HepG2 (cell line): ENCODE results near the gene ABCC2. TPM values are rescaled to one million over a fixed set of nuclear protein-coding genes. Genes with fewer than 3 reads are reported as not detected.

ENCODE experiments used
- ARID2 ChIP-seq: sonication (generic); formaldehyde crosslinking; IDR thresholded peaks from 2 replicates; pipeline ENCODE4 v1.8.1; 2022; ENCODE audit warnings: mild to moderate bottlenecking, missing genetic modification reagents, borderline replicate concordance
- CEBPG ChIP-seq: IDR thresholded peaks from 2 replicates; pipeline ENCODE4 v1.6.1; 2016
- CHCHD3 ChIP-seq: sonication (generic); formaldehyde crosslinking; IDR thresholded peaks from 2 replicates; pipeline ENCODE4 v1.8.0; 2022; ENCODE audit warnings: mild to moderate bottlenecking, missing genetic modification reagents, moderate library complexity
- DMAP1 ChIP-seq: IDR thresholded peaks from 2 replicates; pipeline ENCODE4 v1.6.1; 2016
- EP300 ChIP-seq, 3 experiments: sonication (generic) in 1 of 3; formaldehyde crosslinking in 1 of 3; IDR thresholded peaks; 2 replicates each; pipeline versions ENCODE4 v1.5.1 to v1.6.1; 2011 to 2020; ENCODE audit warnings: low read depth in 2 of 3, low read length in 2 of 3, borderline replicate concordance in 1 of 3, improper control_type of control experiment in 1 of 3, mild to moderate bottlenecking in 1 of 3, missing genetic modification reagents in 1 of 3, moderate library complexity in 1 of 3
- EZH2 ChIP-seq: conservative IDR thresholded peaks from 2 replicates; pipeline ENCODE4 v1.6.1; 2012; ENCODE audit warnings: mild to moderate bottlenecking, low read depth, low read length, moderate library complexity
- FOXP1 ChIP-seq, 2 experiments: fragments of 450-650 bp in 1 of 2; IDR thresholded peaks; 2 replicates each; pipeline ENCODE4 v1.6.1; 2017 to 2018; ENCODE audit warnings: antibody characterized with exemption in 1 of 2
- KLF9 ChIP-seq: IDR thresholded peaks from 2 replicates; pipeline ENCODE4 v1.6.1; 2016; ENCODE audit warnings: low read depth
- NR2C2 ChIP-seq: sonication (generic); formaldehyde crosslinking; IDR thresholded peaks from 2 replicates; pipeline ENCODE4 v1.4.0; 2020; ENCODE audit warnings: missing genetic modification reagents, mild to moderate bottlenecking, moderate library complexity, borderline replicate concordance
- PHF21A ChIP-seq: sonication (generic); formaldehyde crosslinking; IDR thresholded peaks from 2 replicates; pipeline ENCODE4 v1.5.0; 2020; ENCODE audit warnings: mild to moderate bottlenecking, missing genetic modification reagents
- POGZ ChIP-seq: sonication (generic); formaldehyde crosslinking; IDR thresholded peaks from 2 replicates; pipeline ENCODE4 v1.4.0; 2020; ENCODE audit warnings: mild to moderate bottlenecking, missing genetic modification reagents
- REST ChIP-seq, 2 experiments: IDR thresholded peaks; 2 replicates each; pipeline ENCODE4 v1.6.1; 2011 to 2012; ENCODE audit warnings: low read length in 2 of 2, borderline replicate concordance in 1 of 2, low read depth in 1 of 2, mild to moderate bottlenecking in 1 of 2, moderate library complexity in 1 of 2
- RXRB ChIP-seq: IDR thresholded peaks from 2 replicates; pipeline ENCODE4 v1.6.1; 2016; ENCODE audit warnings: borderline replicate concordance, missing genetic modification reagents, missing compliant biosample characterization
- SNAPC2 ChIP-seq: sonication (generic); formaldehyde crosslinking; IDR thresholded peaks from 2 replicates; pipeline ENCODE4 v1.8.1; 2022; ENCODE audit warnings: mild to moderate bottlenecking, missing genetic modification reagents
- SOX5 ChIP-seq: IDR thresholded peaks from 2 replicates; pipeline ENCODE4 v1.6.1; 2016; ENCODE audit warnings: borderline replicate concordance
- TIGD3 ChIP-seq: sonication (generic); formaldehyde crosslinking; IDR thresholded peaks from 2 replicates; pipeline ENCODE4 v1.5.1; 2020; ENCODE audit warnings: mild to moderate bottlenecking, missing genetic modification reagents, borderline replicate concordance
- ZBTB20 ChIP-seq: sonication (generic); formaldehyde crosslinking; IDR thresholded peaks from 2 replicates; pipeline ENCODE4 v1.8.1; 2023; ENCODE audit warnings: missing genetic modification reagents, low read depth, mild to moderate bottlenecking, borderline replicate concordance
- ZNF256 ChIP-seq: sonication (generic); formaldehyde crosslinking; conservative IDR thresholded peaks from 2 replicates; pipeline ENCODE4 v1.4.0; 2020; ENCODE audit warnings: missing genetic modification reagents
- ZNF550 ChIP-seq: sonication (generic); formaldehyde crosslinking; IDR thresholded peaks from 2 replicates; pipeline ENCODE4 v1.4.0; 2020; ENCODE audit warnings: mild to moderate bottlenecking, missing genetic modification reagents, borderline replicate concordance
- ZNF616 ChIP-seq: sonication (generic); formaldehyde crosslinking; IDR thresholded peaks from 2 replicates; pipeline ENCODE4 v1.5.0; 2020; ENCODE audit warnings: low read depth, mild to moderate bottlenecking, missing genetic modification reagents
- ZNF687 ChIP-seq: sonication (generic); formaldehyde crosslinking; IDR thresholded peaks from 2 replicates; pipeline ENCODE4 v1.5.1; 2020; ENCODE audit warnings: mild to moderate bottlenecking, missing genetic modification reagents, moderate library complexity
- ZNF792 ChIP-seq: IDR thresholded peaks from 2 replicates; pipeline ENCODE4 v1.6.1; 2016
- polyA plus RNA-seq, 8 experiments: library from polyadenylated mRNA; depleted of rRNA in 3 of 8; stranded (reverse) in 7 of 8; unstranded in 1 of 8; fragments of >200 nt; fragmentation: Illumina TruSeq in 4 of 8; extraction: Trizol in 4 of 8; gene quantifications; 2 replicates each; pipeline versions ENCODE4 v1.2.1 to v1.2.3, GENCODE V29; 2011 to 2016; ENCODE audit warnings: low read depth in 4 of 8, missing spikeins in 1 of 8, mixed read lengths in 1 of 8; ENCODE audit not compliant: insufficient read depth in 1 of 8
- total RNA-seq, 5 experiments: library from RNA; depleted of rRNA; stranded (reverse); fragments of >200 nt; fragmentation: Illumina TruSeq; extraction: Trizol; gene quantifications; 2 replicates each; pipeline ENCODE4 v1.2.3, GENCODE V29; 2016; ENCODE audit warnings: low read depth in 1 of 5

Gene ABCC2
- total and polyA plus RNA-seq, 2 of the 13 experiments (the other 11 are each of a cell fraction or from before 2014, with no cell fraction given) = 181 to 497 TPM

- TF ChIP-seq REST (IDR thresholded peaks at IDR 0.05; ENCODE audit: borderline replicate concordance in 1 of 2, low read depth in 1 of 2, low read length in 2 of 2) (no peak), ZNF687 (CRISPR knock-in tag) (no peak), EP300 (IDR thresholded peaks at IDR 0.05; ENCODE audit: low read depth in 2 of 2, low read length in 2 of 2) (peak in 1 of 2 experiments; percentile 65; a peak in 2 of 4 replicates), EP300 (CRISPR knock-in tag; IDR thresholded peaks at IDR 0.05; ENCODE audit: borderline replicate concordance) (peak; percentile 28; the same call in 1 of the 2 replicates), ZBTB20 (CRISPR knock-in tag) (no peak), NR2C2 (no peak), PHF21A (CRISPR knock-in tag) (peak; percentile 30; the same call in 1 of the 2 replicates), SOX5 (no peak), ZNF550 (CRISPR knock-in tag) (no peak), ZNF792 (CRISPR knock-in tag) (peak; percentile 59; the same call in 1 of the 2 replicates), CHCHD3 (no peak), RXRB (peak; percentile 81), DMAP1 (CRISPR knock-in tag) (no peak), EZH2 (no peak), TIGD3 (CRISPR knock-in tag) (no peak), ZNF256 (CRISPR knock-in tag) (no peak), KLF9 (CRISPR knock-in tag) (0 out of 2 replicates have a peak, but pooled peaks have one; percentile 30), POGZ (CRISPR knock-in tag) (peak; percentile 55), ARID2 (CRISPR knock-in tag) (no peak), CEBPG (CRISPR knock-in tag) (peak; percentile 30; the same call in 1 of the 2 replicates), SNAPC2 (CRISPR knock-in tag) (no peak), FOXP1 (IDR thresholded peaks at IDR 0.05) (no peak), FOXP1 (CRISPR knock-in tag; IDR thresholded peaks at IDR 0.05) (peak; percentile 32; the same call in 1 of the 2 replicates), ZNF616 (CRISPR knock-in tag) (no peak)
These were observed 67.1 kb downstream of the ABCC2 start (continued) for GRCh38 chr10:99849536-99849935.
